Fibroblast of lung (primary cell): ENCODE measurements around the gene LLCFC1.

Experiments
- CTCF ChIP-seq, 2 donors: IDR thresholded peaks in 1 of 2; conservative IDR thresholded peaks in 1 of 2; 1 replicate in 1 of 2; 2 replicates in 1 of 2; pipeline ENCODE4 v1.5.1; 2011 to 2012; ENCODE audit warnings: low read length in 2 of 2, control low read depth in 1 of 2, inconsistent platforms in 1 of 2, low read depth in 1 of 2, mild to moderate bottlenecking in 1 of 2
- EZH2 ChIP-seq: IDR thresholded peaks from 2 replicates; pipeline ENCODE4 v1.5.1; 2012; ENCODE audit warnings: low read length, control low read depth, mild to moderate bottlenecking; ENCODE audit errors: missing control alignments

GRCh38 chr7:142896151-142896550 lies 43.1 kb upstream of the LLCFC1 start:
- TF ChIP-seq CTCF (conservative IDR thresholded peaks at IDR 0.05 in 1 of 2, IDR thresholded peaks at IDR 0.05 in 1 of 2; ENCODE audit: low read depth in 1 of 2, low read length in 2 of 2) (no peak), EZH2 (no peak)
